ENCODE results near the gene OLR1. TPM values are rescaled to one million over a fixed set of nuclear protein-coding genes. Genes with fewer than 3 reads are reported as not detected.

The OLR1 gene
- total RNA-seq, 1 experiment from 2014 or later = 0.12 TPM

- TF ChIP-seq RAD21 (IDR thresholded peaks at IDR 0.05; ENCODE audit: low read depth) (peak; percentile 65), EZH2phosphoT487 (IDR thresholded peaks at IDR 0.05; ENCODE audit: borderline replicate concordance) (no peak), MAX (IDR thresholded peaks at IDR 0.05) (no peak)
These were observed 18.4 kb downstream of the OLR1 start (continued) for GRCh38 chr12:10153271-10154144.

GRCh38 chr12:10151621-10152020, 20.3 kb downstream of the OLR1 start:
- Histone ChIP-seq H3K9ac (ENCODE audit: low read length) (no peak overlapping the region), H2AFZ (ENCODE audit: low read depth, low read length, poor library complexity, severe bottlenecking) (no peak overlapping the region), H3K27ac (ENCODE audit: low read depth, low read length) (no peak overlapping the region), H4K20me1 (ENCODE audit: insufficient read depth) (no peaks in the 10 kb centered on the region), H3K4me1 (ENCODE audit: control insufficient read depth in 1 of 2, insufficient read depth in 2 of 2, low read length in 2 of 2) (peaks cover 0 to 5% of the 10 kb centered on the region in 2 experiments; a peak in 1 of 4 replicates), H3K9me2 (ENCODE audit: insufficient read depth) (no peaks in the 10 kb centered on the region), H3K36me3 (ENCODE audit: control insufficient read depth in 1 of 2, insufficient read depth in 2 of 2, low read length in 2 of 2) (no peaks in the 10 kb centered on the region), H3K4me3 (replicated peaks in 1 of 2; ENCODE audit: low read depth in 1 of 2, low read length in 2 of 2) (no peak overlapping the region), H3K4me2 (ENCODE audit: low read length) (no peak overlapping the region), H3K27me3 (ENCODE audit: insufficient read depth, low read length) (no peaks in the 10 kb centered on the region), H3K9me3 (ENCODE audit: control insufficient read depth in 1 of 2, insufficient read depth in 1 of 2, low read depth in 1 of 2, low read length in 2 of 2) (no peaks in the 10 kb centered on the region), H3K79me2 (ENCODE audit: insufficient read depth, low read length) (no peaks in the 10 kb centered on the region)
- intact Hi-C loops (cut with micrococcal nuclease) = loop anchor here (5.0 kb wide), 1 partner anchor 1336 kb away; no protein-coding TSS in a partner anchor
- BruUV-seq (replicated peaks) = no TSS peak
- ATAC-seq = no peak
- TF ChIP-seq POLR2AphosphoS5 (IDR thresholded peaks at IDR 0.05; ENCODE audit: low read depth, low read length) (no peak), EZH2phosphoT487 (IDR thresholded peaks at IDR 0.05; ENCODE audit: borderline replicate concordance) (no peak), POLR2A (IDR thresholded peaks at IDR 0.05; ENCODE audit: borderline replicate concordance, extremely low read depth, insufficient read depth, insufficient read length) (no peak), EZH2 (IDR thresholded peaks at IDR 0.05) (no peak), YY1 (IDR thresholded peaks at IDR 0.05; ENCODE audit: extremely low read depth, insufficient replicate concordance, low read depth, low read length) (no peak), FOSL1 (IDR thresholded peaks at IDR 0.05; ENCODE audit: low read depth) (no peak), EGR1 (IDR thresholded peaks at IDR 0.05; ENCODE audit: low read depth) (no peak), RAD21 (IDR thresholded peaks at IDR 0.05; ENCODE audit: low read depth) (no peak), ZFX (IDR thresholded peaks at IDR 0.05) (no peak), JUND (IDR thresholded peaks at IDR 0.05) (no peak), CEBPB (IDR thresholded peaks at IDR 0.05; ENCODE audit: low read depth) (no peak)
- TF ChIP-seq, protein P1, sequence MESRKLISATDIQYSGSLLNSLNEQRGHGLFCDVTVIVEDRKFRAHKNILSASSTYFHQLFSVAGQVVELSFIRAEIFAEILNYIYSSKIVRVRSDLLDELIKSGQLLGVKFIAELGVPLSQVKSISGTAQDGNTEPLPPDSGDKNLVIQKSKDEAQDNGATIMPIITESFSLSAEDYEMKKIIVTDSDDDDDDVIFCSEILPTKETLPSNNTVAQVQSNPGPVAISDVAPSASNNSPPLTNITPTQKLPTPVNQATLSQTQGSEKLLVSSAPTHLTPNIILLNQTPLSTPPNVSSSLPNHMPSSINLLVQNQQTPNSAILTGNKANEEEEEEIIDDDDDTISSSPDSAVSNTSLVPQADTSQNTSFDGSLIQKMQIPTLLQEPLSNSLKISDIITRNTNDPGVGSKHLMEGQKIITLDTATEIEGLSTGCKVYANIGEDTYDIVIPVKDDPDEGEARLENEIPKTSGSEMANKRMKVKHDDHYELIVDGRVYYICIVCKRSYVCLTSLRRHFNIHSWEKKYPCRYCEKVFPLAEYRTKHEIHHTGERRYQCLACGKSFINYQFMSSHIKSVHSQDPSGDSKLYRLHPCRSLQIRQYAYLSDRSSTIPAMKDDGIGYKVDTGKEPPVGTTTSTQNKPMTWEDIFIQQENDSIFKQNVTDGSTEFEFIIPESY (IDR thresholded peaks at IDR 0.05; ENCODE audit: extremely low read depth, insufficient replicate concordance, low read length) = no peak
- CTCF ChIA-PET = interaction anchor here (0.9 kb wide), 1 partner anchor 407 kb away, joined by 3 read pairs; no protein-coding TSS in a partner anchor
- RAD21 ChIA-PET (ENCODE audit: low non-redundant PET in 1 of 2, low total read pairs in 2 of 2, uncharacterized antibody in 2 of 2, unreplicated experiment in 2 of 2) = no interaction called here
- POLR2A ChIA-PET = no interaction called here
- DNase-seq (ENCODE audit: low read depth, low spot score) = no peak

Data from HCT116 (cell line).